Neutrophil (primary cell): Measurements from ENCODE around the gene ATP5F1C.
A peak's percentile ranks its signal among the peaks of the same experiment; 100 is the strongest.

Experiments used
- H3K27ac ChIP-seq: fragments of 200-600 bp; sonication (generic); 2 replicates; pipeline ENCODE4 v1.5.1; 2016; ENCODE audit warnings: mild to moderate bottlenecking, moderate library complexity
- H3K27me3 ChIP-seq: fragments of 200-600 bp; sonication (generic); 2 replicates; pipeline ENCODE4 v1.6.0; 2016; ENCODE audit warnings: mild to moderate bottlenecking
- H3K36me3 ChIP-seq: fragments of 200-600 bp; sonication (generic); 2 replicates; pipeline ENCODE4 v1.5.1; 2017
- H3K4me1 ChIP-seq, 2 experiments: fragments of 200-600 bp in 1 of 2; sonication (generic) in 1 of 2; 1 replicate in 1 of 2; 2 replicates in 1 of 2; pipeline versions ENCODE4 v1.5.1 to v1.6.1; 2013 to 2016; ENCODE audit warnings: low read depth in 1 of 2, low read length in 1 of 2, mild to moderate bottlenecking in 1 of 2, moderate library complexity in 1 of 2; ENCODE audit not compliant: control insufficient read depth in 1 of 2, insufficient read depth in 1 of 2
- H3K4me3 ChIP-seq, 2 experiments: fragments of 200-600 bp in 1 of 2; sonication (generic) in 1 of 2; 1 replicate in 1 of 2; 2 replicates in 1 of 2; pipeline ENCODE4 v1.5.1; 2013 to 2016; ENCODE audit warnings: low read depth in 1 of 2, low read length in 1 of 2, mild to moderate bottlenecking in 1 of 2, moderate library complexity in 1 of 2
- H3K9me3 ChIP-seq: fragments of 200-600 bp; sonication (generic); 2 replicates; pipeline ENCODE4 v1.5.1; 2016
- TF ChIP-seq, protein P1 (sequence below): fragments of 200-600 bp; sonication (generic); IDR thresholded peaks from 2 replicates; pipeline ENCODE4 v1.5.1; 2016; ENCODE audit warnings: antibody characterized with exemption

The ATP5F1C gene

DNA sequence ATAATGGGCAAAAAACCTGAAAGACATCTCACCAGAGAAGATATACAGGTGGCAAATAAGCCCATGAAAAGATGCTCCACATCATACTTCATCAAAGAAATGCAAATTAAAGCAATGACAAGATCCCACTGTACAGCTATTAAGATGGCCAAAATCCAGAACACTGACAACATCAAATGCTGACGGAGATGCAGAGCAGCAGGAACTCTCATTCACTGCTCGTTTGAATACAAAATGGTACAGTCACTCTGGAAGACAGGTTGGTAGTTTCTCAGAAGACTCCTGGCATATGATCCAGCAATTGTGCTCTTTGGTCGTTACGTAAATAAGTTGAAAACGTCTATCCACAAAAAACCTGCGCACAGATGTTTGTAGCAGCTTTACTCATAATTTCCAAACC lies 35.7 kb upstream of the ATP5F1C start:
- Histone ChIP-seq H3K4me1 (no peaks in the 10 kb centered on the region), H3K9me3 (no peaks in the 10 kb centered on the region), H3K27me3 (no peaks in the 10 kb centered on the region), H3K36me3 (peaks cover 70% of the 10 kb centered on the region), H3K4me3 (no peak overlapping the region), H3K27ac (no peak overlapping the region)
- TF ChIP-seq, protein P1, sequence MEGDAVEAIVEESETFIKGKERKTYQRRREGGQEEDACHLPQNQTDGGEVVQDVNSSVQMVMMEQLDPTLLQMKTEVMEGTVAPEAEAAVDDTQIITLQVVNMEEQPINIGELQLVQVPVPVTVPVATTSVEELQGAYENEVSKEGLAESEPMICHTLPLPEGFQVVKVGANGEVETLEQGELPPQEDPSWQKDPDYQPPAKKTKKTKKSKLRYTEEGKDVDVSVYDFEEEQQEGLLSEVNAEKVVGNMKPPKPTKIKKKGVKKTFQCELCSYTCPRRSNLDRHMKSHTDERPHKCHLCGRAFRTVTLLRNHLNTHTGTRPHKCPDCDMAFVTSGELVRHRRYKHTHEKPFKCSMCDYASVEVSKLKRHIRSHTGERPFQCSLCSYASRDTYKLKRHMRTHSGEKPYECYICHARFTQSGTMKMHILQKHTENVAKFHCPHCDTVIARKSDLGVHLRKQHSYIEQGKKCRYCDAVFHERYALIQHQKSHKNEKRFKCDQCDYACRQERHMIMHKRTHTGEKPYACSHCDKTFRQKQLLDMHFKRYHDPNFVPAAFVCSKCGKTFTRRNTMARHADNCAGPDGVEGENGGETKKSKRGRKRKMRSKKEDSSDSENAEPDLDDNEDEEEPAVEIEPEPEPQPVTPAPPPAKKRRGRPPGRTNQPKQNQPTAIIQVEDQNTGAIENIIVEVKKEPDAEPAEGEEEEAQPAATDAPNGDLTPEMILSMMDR: no peak

DNA sequence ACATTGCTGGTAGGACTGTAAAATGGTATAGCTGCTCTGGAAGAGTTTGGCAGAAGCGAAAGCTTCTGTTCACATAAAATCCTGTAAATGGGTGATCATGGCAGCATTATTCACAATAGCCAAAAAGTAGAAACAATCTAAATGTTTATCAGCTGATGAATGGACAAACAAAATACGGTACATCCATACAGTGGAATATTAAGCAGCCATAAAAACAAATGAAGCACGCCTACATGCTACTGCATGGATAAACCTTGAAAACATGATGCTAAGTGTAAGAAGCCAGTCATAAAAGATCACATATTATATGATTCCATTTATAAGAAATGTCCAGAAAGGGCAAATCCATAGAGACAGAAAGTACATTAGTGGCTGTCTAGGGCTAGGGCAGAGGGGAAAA lies 32.9 kb upstream of the ATP5F1C start:
- Histone ChIP-seq H3K4me3 (no peak overlapping the region), H3K9me3 (no peaks in the 10 kb centered on the region), H3K27me3 (no peaks in the 10 kb centered on the region), H3K36me3 (peaks cover 89% of the 10 kb centered on the region), H3K27ac (no peak overlapping the region), H3K4me1 (no peaks in the 10 kb centered on the region)
- TF ChIP-seq, protein P1: no peak

DNA sequence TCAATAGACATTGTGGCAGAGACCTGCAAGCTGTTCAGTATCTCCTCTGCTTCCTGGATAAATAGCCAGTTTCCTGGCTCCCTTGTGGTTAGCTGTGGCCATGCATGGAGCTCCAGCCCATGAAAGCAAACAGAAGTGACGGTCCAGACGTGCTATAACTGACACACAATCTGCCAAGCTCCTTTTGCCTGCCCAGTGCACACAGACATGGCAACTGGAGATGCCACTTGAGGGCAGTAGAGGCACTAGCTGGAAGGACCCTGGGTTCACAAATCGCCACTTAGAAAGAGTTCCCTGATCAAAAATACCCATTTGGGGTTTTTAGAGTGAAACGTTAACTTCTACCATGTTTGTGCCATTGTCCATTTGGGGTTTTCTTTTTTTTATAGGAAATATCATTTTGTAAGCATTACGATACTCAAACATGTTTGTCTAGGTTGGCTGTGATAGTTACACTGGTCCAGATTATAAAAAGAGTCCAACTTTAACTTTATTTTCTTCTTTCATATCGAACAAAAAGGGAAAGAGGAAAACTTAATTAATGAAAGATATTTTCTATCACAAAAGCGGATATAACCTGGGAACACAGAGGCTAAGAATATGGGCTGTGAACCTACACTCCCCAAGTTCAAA lies 31.5 kb upstream of the ATP5F1C start:
- no peak overlapping the region for H3K27ac ChIP-seq
- H3K4me3 ChIP-seq: no peak overlapping the region
- TF ChIP-seq, protein P1: no peak
- no peaks in the 10 kb centered on the region for H3K4me1 ChIP-seq
- H3K27me3 ChIP-seq: no peaks in the 10 kb centered on the region
- H3K36me3 ChIP-seq: peaks cover 89% of the 10 kb centered on the region
- H3K9me3 ChIP-seq: no peaks in the 10 kb centered on the region

DNA sequence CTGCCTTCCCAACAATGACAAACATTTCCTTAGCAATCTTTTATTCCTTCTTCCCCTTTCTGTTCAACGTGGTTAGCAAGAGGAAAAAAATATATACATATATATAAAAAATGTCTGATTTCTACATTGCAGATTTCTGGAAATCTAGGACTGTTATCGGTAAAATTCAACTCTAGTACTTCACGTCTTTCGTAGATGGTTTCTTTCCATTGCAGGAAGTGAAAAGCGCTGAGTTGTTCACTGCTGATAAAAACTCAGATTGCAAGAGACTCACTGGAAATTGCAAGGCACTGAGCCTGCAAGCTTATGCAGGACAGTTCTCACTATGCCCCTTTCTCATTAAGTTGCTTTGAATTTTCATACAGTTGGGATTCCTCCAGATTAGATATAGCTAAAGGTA lies 24.0 kb upstream of the ATP5F1C start:
- TF ChIP-seq, protein P1: no peak
- no peak overlapping the region for H3K4me3 ChIP-seq
- peak overlapping the region; percentile 63 for H3K27ac ChIP-seq
- H3K36me3 ChIP-seq: peaks cover 93% of the 10 kb centered on the region
- no peaks in the 10 kb centered on the region for H3K9me3 ChIP-seq
- H3K27me3 ChIP-seq: no peaks in the 10 kb centered on the region
- peaks cover 14 to 16% of the 10 kb centered on the region in 2 experiments for H3K4me1 ChIP-seq

DNA sequence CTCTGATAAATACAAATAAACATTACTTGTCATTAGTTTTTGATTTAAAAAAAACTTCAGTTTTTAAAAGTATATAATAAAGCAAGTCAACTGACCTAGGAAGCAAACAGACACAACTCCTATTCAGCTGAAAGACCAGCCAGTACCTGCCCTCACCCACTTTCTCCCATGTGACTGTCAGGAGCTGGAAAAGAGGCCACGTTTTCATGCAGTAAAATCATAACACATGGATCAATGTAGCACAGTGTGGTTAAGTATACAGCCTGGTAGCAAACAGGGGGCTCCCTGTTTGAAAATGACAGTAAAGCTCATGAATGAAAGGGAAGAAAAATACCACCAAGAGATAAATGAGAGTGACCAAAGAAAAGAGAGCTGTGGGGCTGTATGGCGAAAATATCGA lies 21.7 kb upstream of the ATP5F1C start:
- TF ChIP-seq, protein P1: no peak
- Histone ChIP-seq H3K27ac (no peak overlapping the region), H3K36me3 (peaks cover 93% of the 10 kb centered on the region)

More for the DNA sequence above, 21.7 kb upstream of the ATP5F1C start:
- peaks cover 14 to 16% of the 10 kb centered on the region in 2 experiments for H3K4me1 ChIP-seq
- H3K9me3 ChIP-seq: no peaks in the 10 kb centered on the region
- no peaks in the 10 kb centered on the region for H3K27me3 ChIP-seq
- no peak overlapping the region for H3K4me3 ChIP-seq
